ENCODE measurements around the gene ITIH6. TPM values are rescaled to one million over a fixed set of nuclear protein-coding genes. Genes with fewer than 3 reads are reported as not detected.

Gene ITIH6
- total RNA-seq, 4 donors from 2014 or later, result 0.13 TPM; not detected in 3

- H3K9me3 ChIP-seq, result no peaks in the 10 kb centered on the region
- WGBS, result 65% methylated on average over 1 of the region's 1 CpG
Observed at GRCh38 chrX:54715621-54716020, 82.4 kb downstream of the ITIH6 start.

GRCh38 chrX:54714424-54714823, 83.6 kb downstream of the ITIH6 start:
- no peak overlapping the region for H3K4me3 ChIP-seq
- DNase-seq (ENCODE audit: low spot score in 2 of 2), result no peak
- TF ChIP-seq POLR2A (IDR thresholded peaks at IDR 0.05) (no peak), EP300 (IDR thresholded peaks at IDR 0.05) (no peak), POLR2AphosphoS5 (IDR thresholded peaks at IDR 0.05) (no peak), CTCF (IDR thresholded peaks at IDR 0.05) (no peak)
- H3K27me3 ChIP-seq, result no peaks in the 10 kb centered on the region
- no peaks in the 10 kb centered on the region for H3K4me1 ChIP-seq
- H3K36me3 ChIP-seq, result no peaks in the 10 kb centered on the region
- no peaks in the 10 kb centered on the region for H3K9me3 ChIP-seq
- no peak overlapping the region for H3K27ac ChIP-seq

More at GRCh38 chrX:54715621-54716020, 82.4 kb downstream of the ITIH6 start:
- Histone ChIP-seq H3K4me1 (no peaks in the 10 kb centered on the region), H3K36me3 (no peaks in the 10 kb centered on the region), H3K4me3 (no peak overlapping the region), H3K27ac (no peak overlapping the region), H3K27me3 (no peaks in the 10 kb centered on the region)
- no peak for DNase-seq (ENCODE audit: low spot score in 2 of 2)
- no peak for TF ChIP-seq EP300 (IDR thresholded peaks at IDR 0.05)

- H3K9me3 ChIP-seq, result no peaks in the 10 kb centered on the region
- no peak for DNase-seq (ENCODE audit: low spot score in 2 of 2)
- 88% methylated on average over 14 of the region's 14 CpGs for WGBS
- no peaks in the 10 kb centered on the region for H3K27me3 ChIP-seq
- no peak overlapping the region for H3K4me3 ChIP-seq
- H3K36me3 ChIP-seq, result no peaks in the 10 kb centered on the region
- no peaks in the 10 kb centered on the region for H3K4me1 ChIP-seq
- TF ChIP-seq EP300 (IDR thresholded peaks at IDR 0.05) (no peak), POLR2A (IDR thresholded peaks at IDR 0.05) (no peak), CTCF (IDR thresholded peaks at IDR 0.05) (no peak), POLR2AphosphoS5 (IDR thresholded peaks at IDR 0.05) (no peak)
- H3K27ac ChIP-seq, result no peak overlapping the region
Observed at GRCh38 chrX:54711735-54712134, 86.3 kb downstream of the ITIH6 start.

- WGBS, result 26% methylated on average over 1 of the region's 1 CpG
- DNase-seq (ENCODE audit: low spot score in 2 of 2), result no peak
- no peak overlapping the region for H3K4me3 ChIP-seq
- TF ChIP-seq EP300 (IDR thresholded peaks at IDR 0.05), result no peak
- no peak for TF ChIP-seq POLR2A (IDR thresholded peaks at IDR 0.05)
- TF ChIP-seq CTCF (IDR thresholded peaks at IDR 0.05), result no peak
- no peak for TF ChIP-seq POLR2AphosphoS5 (IDR thresholded peaks at IDR 0.05)
- no peaks in the 10 kb centered on the region for H3K36me3 ChIP-seq
- no peaks in the 10 kb centered on the region for H3K4me1 ChIP-seq
- H3K27me3 ChIP-seq, result no peaks in the 10 kb centered on the region
- H3K27ac ChIP-seq, result no peak overlapping the region
- no peaks in the 10 kb centered on the region for H3K9me3 ChIP-seq
Observed at GRCh38 chrX:54710920-54711319, 87.1 kb downstream of the ITIH6 start.

- Histone ChIP-seq H3K27ac (no peak overlapping the region), H3K27me3 (no peaks in the 10 kb centered on the region), H3K9me3 (no peaks in the 10 kb centered on the region), H3K4me3 (no peak overlapping the region), H3K36me3 (no peaks in the 10 kb centered on the region), H3K4me1 (no peaks in the 10 kb centered on the region)
- no peak for TF ChIP-seq POLR2AphosphoS5 (IDR thresholded peaks at IDR 0.05)
- TF ChIP-seq EP300 (IDR thresholded peaks at IDR 0.05), result no peak
- no peak for TF ChIP-seq CTCF (IDR thresholded peaks at IDR 0.05)
- no peak for TF ChIP-seq POLR2A (IDR thresholded peaks at IDR 0.05)
- no peak for DNase-seq (ENCODE audit: low spot score in 2 of 2)
- 35% methylated on average over 2 of the region's 2 CpGs for WGBS
Observed at GRCh38 chrX:54708404-54708803, 89.7 kb downstream of the ITIH6 start.

Other genes with a start within 250 kb of the ITIH6 start
- 10 to 100 TPM; 64.4 to 78.0 (median 70.0) TPM for gene MAGED2, start 9.5 kb upstream of the ITIH6 start, total RNA-seq
- gene TRO, start 122.6 kb upstream of the ITIH6 start, total RNA-seq, result 1 to 10 TPM; 1.0 to 3.6 (median 3.4) TPM
- 1 to 10 TPM in 1 of 4 donors, under 1 TPM in 2, not detected in 1; 0.49 to 1.9 (median 0.64) TPM for gene PFKFB1, start 195.9 kb upstream of the ITIH6 start, total RNA-seq
- gene APEX2, start 202.1 kb upstream of the ITIH6 start, total RNA-seq, result 10 to 100 TPM; 12.4 to 25.2 (median 22.0) TPM
- gene ALAS2, start 232.7 kb upstream of the ITIH6 start, total RNA-seq, result not detected

Data from suprapubic skin (tissue), 4 donors.